ENCODE data around the gene HERC2. TPM values are rescaled to one million over a fixed set of nuclear protein-coding genes. Genes with fewer than 3 reads are reported as not detected.
"Not testable (repeated sequence)": the region's sequence is repeated elsewhere in the genome, so short reads cannot be mapped to it uniquely, and the experiment has no call there.

HERC2 gene
- total RNA-seq, 2 experiments from 2014 or later, result 41.6 to 42.9 TPM

GRCh38 chr15:28121577-28121976, 200.4 kb downstream of the HERC2 start:
- H3K27me3 Mint-ChIP-seq; H3K4me1 Mint-ChIP-seq; H3K36me3 Mint-ChIP-seq; H3K9me3 Mint-ChIP-seq (ENCODE audit: low read depth); H3K4me3 Mint-ChIP-seq; H3K27ac Mint-ChIP-seq; DNase-seq; CTCF ChIA-PET; ATAC-seq: not testable (repeated sequence)

GRCh38 chr15:28120359-28120640, 201.7 kb downstream of the HERC2 start:
- no peak for ATAC-seq
- Mint-ChIP-seq H3K27ac (no peak overlapping the region), H3K4me1 (peaks cover 2% of the 10 kb centered on the region), H3K27me3 (no peaks in the 10 kb centered on the region), H3K4me3 (no peak overlapping the region), H3K36me3 (peaks cover 2% of the 10 kb centered on the region), H3K9me3 (ENCODE audit: low read depth) (no peaks in the 10 kb centered on the region)
- DNase-seq, result no peak
- CTCF ChIA-PET, result no interaction called here

- H3K27ac Mint-ChIP-seq, result no peak overlapping the region
- no peak for DNase-seq
- H3K27me3 Mint-ChIP-seq, result no peaks in the 10 kb centered on the region
- H3K4me1 Mint-ChIP-seq, result peaks cover 2% of the 10 kb centered on the region
- no peak for ATAC-seq
- peaks cover 3% of the 10 kb centered on the region for H3K36me3 Mint-ChIP-seq
- no peak overlapping the region for H3K4me3 Mint-ChIP-seq
- CTCF ChIA-PET, result no interaction called here
- no peaks in the 10 kb centered on the region for H3K9me3 Mint-ChIP-seq (ENCODE audit: low read depth)
Measured at GRCh38 chr15:28118531-28118930, 203.4 kb downstream of the HERC2 start.

GRCh38 chr15:28118083-28118482, 203.9 kb downstream of the HERC2 start:
- no peak overlapping the region for H3K27ac Mint-ChIP-seq
- no peaks in the 10 kb centered on the region for H3K27me3 Mint-ChIP-seq
- no peak overlapping the region for H3K4me3 Mint-ChIP-seq
- H3K36me3 Mint-ChIP-seq, result peaks cover 3% of the 10 kb centered on the region
- ATAC-seq, result no peak
- H3K4me1 Mint-ChIP-seq, result peaks cover 2% of the 10 kb centered on the region
- CTCF ChIA-PET, result interaction anchor here (3.4 kb wide), 1 partner anchor 8 kb away, joined by 15 read pairs; no protein-coding TSS in a partner anchor
- no peaks in the 10 kb centered on the region for H3K9me3 Mint-ChIP-seq (ENCODE audit: low read depth)
- no peak for DNase-seq

GRCh38 chr15:28117432-28117990, 204.5 kb downstream of the HERC2 start:
- no peak overlapping the region for H3K27ac Mint-ChIP-seq
- ATAC-seq, result no peak
- CTCF ChIA-PET, result interaction anchor here (3.4 kb wide), 1 partner anchor 9 kb away, joined by 15 read pairs; no protein-coding TSS in a partner anchor

GRCh38 chr15:28116521-28117431, 205.2 kb downstream of the HERC2 start:
- CTCF ChIA-PET, result interaction anchor here (3.4 kb wide), 1 partner anchor 10 kb away, joined by 15 read pairs; no protein-coding TSS in a partner anchor
- no peak for ATAC-seq
- no peak overlapping the region for H3K27ac Mint-ChIP-seq
- H3K4me3 Mint-ChIP-seq, result no peak overlapping the region
- peaks cover 6% of the 10 kb centered on the region for H3K36me3 Mint-ChIP-seq
- no peaks in the 10 kb centered on the region for H3K9me3 Mint-ChIP-seq (ENCODE audit: low read depth)
- no peaks in the 10 kb centered on the region for H3K27me3 Mint-ChIP-seq
- DNase-seq, result no peak
- H3K4me1 Mint-ChIP-seq, result peaks cover 2% of the 10 kb centered on the region

More at GRCh38 chr15:28117432-28117990, 204.5 kb downstream of the HERC2 start:
- Mint-ChIP-seq H3K4me1 (peaks cover 2% of the 10 kb centered on the region), H3K36me3 (peaks cover 3% of the 10 kb centered on the region), H3K27me3 (no peaks in the 10 kb centered on the region), H3K4me3 (no peak overlapping the region), H3K9me3 (ENCODE audit: low read depth) (no peaks in the 10 kb centered on the region)
- DNase-seq, result no peak

GRCh38 chr15:28115871-28116270, 206.1 kb downstream of the HERC2 start:
- Mint-ChIP-seq H3K4me1 (no peaks in the 10 kb centered on the region), H3K27me3 (no peaks in the 10 kb centered on the region), H3K9me3 (ENCODE audit: low read depth) (no peaks in the 10 kb centered on the region), H3K4me3 (no peak overlapping the region), H3K36me3 (peaks cover 8% of the 10 kb centered on the region), H3K27ac (no peak overlapping the region)
- CTCF ChIA-PET, result interaction anchor here (3.4 kb wide), 1 partner anchor 11 kb away, joined by 15 read pairs; no protein-coding TSS in a partner anchor
- DNase-seq, result no peak
- no peak for ATAC-seq

- ATAC-seq, result no peak
- Mint-ChIP-seq H3K27ac (no peak overlapping the region), H3K27me3 (no peaks in the 10 kb centered on the region), H3K9me3 (ENCODE audit: low read depth) (no peaks in the 10 kb centered on the region), H3K4me1 (no peaks in the 10 kb centered on the region), H3K4me3 (no peak overlapping the region), H3K36me3 (peaks cover 8% of the 10 kb centered on the region)
- no peak for DNase-seq
- CTCF ChIA-PET, result interaction anchor here (3.4 kb wide), 1 partner anchor 12 kb away, joined by 15 read pairs; no protein-coding TSS in a partner anchor
Measured at GRCh38 chr15:28114721-28115622, 207.0 kb downstream of the HERC2 start.

- H3K27ac Mint-ChIP-seq, result no peak overlapping the region
- H3K9me3 Mint-ChIP-seq (ENCODE audit: low read depth), result no peaks in the 10 kb centered on the region
- DNase-seq (no peak), ATAC-seq (no peak)
- no peak overlapping the region for H3K4me3 Mint-ChIP-seq
- no peaks in the 10 kb centered on the region for H3K4me1 Mint-ChIP-seq
- no peaks in the 10 kb centered on the region for H3K27me3 Mint-ChIP-seq
- peaks cover 8% of the 10 kb centered on the region for H3K36me3 Mint-ChIP-seq
- CTCF ChIA-PET, result interaction anchor here (1.1 kb wide), 1 partner anchor 12 kb away, joined by 3 read pairs; no protein-coding TSS in a partner anchor
Measured at GRCh38 chr15:28114114-28114455, 207.9 kb downstream of the HERC2 start.

GRCh38 chr15:28113394-28114113, 208.4 kb downstream of the HERC2 start:
- Mint-ChIP-seq H3K4me1 (no peaks in the 10 kb centered on the region), H3K36me3 (peaks cover 8% of the 10 kb centered on the region), H3K27ac (no peak overlapping the region), H3K9me3 (ENCODE audit: low read depth) (no peaks in the 10 kb centered on the region), H3K27me3 (no peaks in the 10 kb centered on the region), H3K4me3 (no peak overlapping the region)
- ATAC-seq (no peak), DNase-seq (no peak)
- CTCF ChIA-PET, result interaction anchor here (1.1 kb wide), 1 partner anchor 13 kb away, joined by 3 read pairs; no protein-coding TSS in a partner anchor

GRCh38 chr15:28112962-28113361, 209.0 kb downstream of the HERC2 start:
- no peak for DNase-seq
- H3K27me3 Mint-ChIP-seq, result peaks cover 1% of the 10 kb centered on the region
- peaks cover under 1% of the 10 kb centered on the region for H3K4me1 Mint-ChIP-seq
- H3K36me3 Mint-ChIP-seq, result peaks cover 8% of the 10 kb centered on the region
- ATAC-seq, result no peak
- no peak overlapping the region for H3K27ac Mint-ChIP-seq
- no peaks in the 10 kb centered on the region for H3K9me3 Mint-ChIP-seq (ENCODE audit: low read depth)
- CTCF ChIA-PET, result interaction anchor here (1.1 kb wide), 1 partner anchor 13 kb away, joined by 3 read pairs; no protein-coding TSS in a partner anchor
- H3K4me3 Mint-ChIP-seq, result no peak overlapping the region

- Mint-ChIP-seq H3K27ac (no peak overlapping the region), H3K4me3 (no peak overlapping the region), H3K4me1 (peaks cover 3% of the 10 kb centered on the region), H3K36me3 (peaks cover 8% of the 10 kb centered on the region), H3K9me3 (ENCODE audit: low read depth) (no peaks in the 10 kb centered on the region), H3K27me3 (peaks cover 6% of the 10 kb centered on the region)
- no peak for ATAC-seq
- DNase-seq, result no peak
- CTCF ChIA-PET, result interaction anchor here (2.1 kb wide), 1 partner anchor 11 kb away, joined by 4 read pairs; no protein-coding TSS in a partner anchor
Measured at GRCh38 chr15:28112101-28112760, 209.7 kb downstream of the HERC2 start.
